ENCODE results near the gene RHD.
"Not testable (repeated sequence)": the region's sequence is repeated elsewhere in the genome, so short reads cannot be mapped to it uniquely, and the experiment has no call there.

Gene RHD

GRCh38 chr1:25257196-25257595, 15.1 kb upstream of the RHD start:
- no peak for DNase-seq (ENCODE audit: low read depth)

GRCh38 chr1:25259813-25260212, 12.5 kb upstream of the RHD start:
- DNase-seq (ENCODE audit: low read depth) = not testable (repeated sequence)

- DNase-seq (ENCODE audit: low read depth) = not testable (repeated sequence)
These were observed 12.0 kb upstream of the RHD start for GRCh38 chr1:25260336-25260735.

- not testable (repeated sequence) for DNase-seq (ENCODE audit: low read depth)
These were observed 5.6 kb upstream of the RHD start for GRCh38 chr1:25266554-25267287.

- peak; percentile 65 for DNase-seq (ENCODE audit: low read depth)
These were observed 4.8 kb upstream of the RHD start for GRCh38 chr1:25267288-25268142.

- not testable (repeated sequence) for DNase-seq (ENCODE audit: low read depth)
These were observed 4.1 kb upstream of the RHD start for GRCh38 chr1:25268143-25268760.

- DNase-seq (ENCODE audit: low read depth) = not testable (repeated sequence)
These were observed 3.3 kb downstream of the RHD start for GRCh38 chr1:25275648-25276047.

GRCh38 chr1:25277295-25277694, 5.0 kb downstream of the RHD start:
- DNase-seq (ENCODE audit: low read depth) = not testable (repeated sequence)

GRCh38 chr1:25278358-25278757, 6.0 kb downstream of the RHD start:
- DNase-seq (ENCODE audit: low read depth) = not testable (repeated sequence)

GRCh38 chr1:25278790-25279189, 6.5 kb downstream of the RHD start:
- not testable (repeated sequence) for DNase-seq (ENCODE audit: low read depth)

- DNase-seq (ENCODE audit: low read depth) = not testable (repeated sequence)
These were observed 7.4 kb downstream of the RHD start for GRCh38 chr1:25279693-25280111.

GRCh38 chr1:25285862-25286261, 13.6 kb downstream of the RHD start:
- not testable (repeated sequence) for DNase-seq (ENCODE audit: low read depth)

- DNase-seq (ENCODE audit: low read depth) = not testable (repeated sequence)
These were observed 14.9 kb downstream of the RHD start for GRCh38 chr1:25287164-25287563.

- not testable (repeated sequence) for DNase-seq (ENCODE audit: low read depth)
These were observed 16.3 kb downstream of the RHD start for GRCh38 chr1:25288573-25289101.

GRCh38 chr1:25290043-25290442, 17.7 kb downstream of the RHD start:
- DNase-seq (ENCODE audit: low read depth) = not testable (repeated sequence)

GRCh38 chr1:25293426-25293825, 21.1 kb downstream of the RHD start:
- DNase-seq (ENCODE audit: low read depth) = not testable (repeated sequence)

GRCh38 chr1:25294889-25295826, 22.8 kb downstream of the RHD start:
- not testable (repeated sequence) for DNase-seq (ENCODE audit: low read depth)

GRCh38 chr1:25296501-25296900, 24.2 kb downstream of the RHD start:
- not testable (repeated sequence) for DNase-seq (ENCODE audit: low read depth)

GRCh38 chr1:25300729-25301128, 28.4 kb downstream of the RHD start:
- not testable (repeated sequence) for DNase-seq (ENCODE audit: low read depth)

- DNase-seq (ENCODE audit: low read depth) = not testable (repeated sequence)
These were observed 30.0 kb downstream of the RHD start for GRCh38 chr1:25302330-25302729.

- DNase-seq (ENCODE audit: low read depth) = not testable (repeated sequence)
These were observed 32.6 kb downstream of the RHD start for GRCh38 chr1:25304936-25305335.

Measured in HS-5 (cell line).